ENCODE results near the gene TBX15.

The TBX15 gene

GRCh38 chr1:118988186-118989005 is at the start of gene TBX15:
Gene TBX15 (minus strand): TSS chr1:118988343. CDS start chr1:118987795, 548 bp downstream.
- peak; percentile 70 for DNase-seq (ENCODE audit: low spot score)

- no peak for DNase-seq (ENCODE audit: low spot score)
Measured at GRCh38 chr1:119034359-119034758, 46.2 kb upstream of the TBX15 start.

- no peak for DNase-seq (ENCODE audit: low spot score)
Measured at GRCh38 chr1:119032986-119033385, 44.8 kb upstream of the TBX15 start.

GRCh38 chr1:119027759-119028158 is 39.6 kb upstream of the TBX15 start:
- DNase-seq (ENCODE audit: low spot score), result no peak

- DNase-seq (ENCODE audit: low spot score), result no peak
Measured at GRCh38 chr1:119026956-119027355, 38.8 kb upstream of the TBX15 start.

GRCh38 chr1:119015547-119015946 is 27.4 kb upstream of the TBX15 start:
- DNase-seq (ENCODE audit: low spot score), result no peak

- DNase-seq (ENCODE audit: low spot score), result no peak
Measured at GRCh38 chr1:119012383-119012782, 24.2 kb upstream of the TBX15 start.

- DNase-seq (ENCODE audit: low spot score), result no peak
Measured at GRCh38 chr1:119011706-119012105, 23.6 kb upstream of the TBX15 start.

GRCh38 chr1:119011116-119011515 is 23.0 kb upstream of the TBX15 start:
- no peak for DNase-seq (ENCODE audit: low spot score)

- no peak for DNase-seq (ENCODE audit: low spot score)
Measured at GRCh38 chr1:119010201-119010600, 22.1 kb upstream of the TBX15 start.

GRCh38 chr1:119009312-119009655 is 21.1 kb upstream of the TBX15 start:
- DNase-seq (ENCODE audit: low spot score), result no peak

GRCh38 chr1:119008483-119009311 is 20.6 kb upstream of the TBX15 start:
- peak; percentile 48 for DNase-seq (ENCODE audit: low spot score)

GRCh38 chr1:119007670-119008482 is 19.7 kb upstream of the TBX15 start:
- peak; percentile 49 for DNase-seq (ENCODE audit: low spot score)

- DNase-seq (ENCODE audit: low spot score), result peak; percentile 42
Measured at GRCh38 chr1:119007339-119007669, 19.2 kb upstream of the TBX15 start.

GRCh38 chr1:119006406-119007279 is 18.5 kb upstream of the TBX15 start:
- DNase-seq (ENCODE audit: low spot score), result peak; percentile 47

- peak; percentile 42 for DNase-seq (ENCODE audit: low spot score)
Measured at GRCh38 chr1:119005724-119006405, 17.7 kb upstream of the TBX15 start.

- no peak for DNase-seq (ENCODE audit: low spot score)
Measured at GRCh38 chr1:119004781-119005180, 16.6 kb upstream of the TBX15 start.

- no peak for DNase-seq (ENCODE audit: low spot score)
Measured at GRCh38 chr1:119004129-119004527, 16.0 kb upstream of the TBX15 start.

- no peak for DNase-seq (ENCODE audit: low spot score)
Measured at GRCh38 chr1:119003413-119004128, 15.4 kb upstream of the TBX15 start.

- no peak for DNase-seq (ENCODE audit: low spot score)
Measured at GRCh38 chr1:119002028-119002686, 14.0 kb upstream of the TBX15 start.

Data from ecto neural progenitor cell (in vitro differentiated cells).